ENCODE measurements around the gene ARID1B. TPM values are rescaled to one million over a fixed set of nuclear protein-coding genes. Genes with fewer than 3 reads are reported as not detected.

The ARID1B gene
- total RNA-seq, 2 donors from 2014 or later, result 74.0 to 110 TPM

DNA sequence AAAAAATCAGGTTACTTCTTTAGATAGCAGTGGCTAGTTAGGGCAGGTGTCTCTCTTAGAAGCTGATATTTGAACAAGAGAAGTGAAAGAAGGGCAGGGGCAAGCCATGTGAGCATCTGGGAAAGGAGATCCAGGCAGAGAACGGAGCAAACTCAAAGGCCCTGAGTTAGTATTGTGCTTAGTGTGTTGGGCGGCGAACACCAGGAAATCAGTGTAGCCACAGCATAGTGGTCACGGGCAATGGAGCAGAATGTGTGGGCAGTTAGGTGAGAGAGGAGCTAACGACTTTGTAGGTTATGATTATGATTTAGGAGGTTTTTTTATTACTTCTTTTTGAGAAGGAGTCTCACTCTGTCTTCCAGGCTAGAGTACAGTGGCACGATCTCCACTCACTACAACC, 316.9 kb downstream of the ARID1B start:
- peaks cover 30% of the 10 kb centered on the region for H3K4me1 ChIP-seq (ENCODE audit: control insufficient read depth, insufficient read depth, low read length)

DNA sequence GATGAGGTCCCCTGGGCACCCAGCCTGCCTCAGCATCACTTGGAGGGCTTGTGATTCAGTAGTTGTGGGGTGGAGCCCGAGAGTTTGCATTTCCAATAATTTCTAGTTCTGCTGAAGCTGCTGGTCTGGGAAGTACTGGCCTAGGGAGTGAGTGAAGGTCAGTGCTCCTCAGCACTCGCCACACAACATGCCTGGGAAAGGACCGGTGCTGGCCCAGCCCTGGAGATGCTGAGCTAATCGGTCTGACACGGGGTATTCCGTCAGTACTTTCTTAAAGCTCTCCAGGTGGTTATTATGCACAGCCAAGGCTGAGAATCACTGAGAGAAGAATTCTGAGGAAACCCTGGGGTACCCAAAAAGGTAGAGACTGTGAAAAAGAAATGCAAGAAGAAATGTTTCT, 317.9 kb downstream of the ARID1B start:
- no peaks in the 10 kb centered on the region for H3K27me3 ChIP-seq (ENCODE audit: control insufficient read depth, insufficient read depth, low read length, poor library complexity, severe bottlenecking)
- H3K27ac Mint-ChIP-seq, result no peak overlapping the region
- peaks cover 30% of the 10 kb centered on the region for H3K4me1 ChIP-seq (ENCODE audit: control insufficient read depth, insufficient read depth, low read length)
- H3K4me1 Mint-ChIP-seq, result peaks cover 52% of the 10 kb centered on the region
- no peak for DNase-seq
- H3K27ac ChIP-seq (ENCODE audit: low read depth, low read length), result no peak overlapping the region
- H3K9me3 ChIP-seq (ENCODE audit: control insufficient read depth, low read length), result no peaks in the 10 kb centered on the region
- no peak overlapping the region for H3K4me3 Mint-ChIP-seq
- no peak overlapping the region for H3K9ac ChIP-seq (ENCODE audit: extremely low read depth, low read length, poor library complexity, severe bottlenecking)
- peaks cover 13% of the 10 kb centered on the region for H3K36me3 Mint-ChIP-seq (ENCODE audit: low read depth)
- H3K4me3 ChIP-seq (ENCODE audit: low read length), result no peak overlapping the region
- H3K9me3 Mint-ChIP-seq, result no peaks in the 10 kb centered on the region
- H3K27me3 Mint-ChIP-seq (ENCODE audit: insufficient read depth), result no peaks in the 10 kb centered on the region
- 93 to 94% methylated on average over 6 of the region's 6 CpGs for WGBS, 2 experiments (ENCODE audit: insufficient coverage in 1 of 2, insufficient read length in 1 of 2)
- H3K36me3 ChIP-seq (ENCODE audit: control insufficient read depth, insufficient read depth, low read length), result peaks cover 9% of the 10 kb centered on the region
- TF ChIP-seq, protein P1, sequence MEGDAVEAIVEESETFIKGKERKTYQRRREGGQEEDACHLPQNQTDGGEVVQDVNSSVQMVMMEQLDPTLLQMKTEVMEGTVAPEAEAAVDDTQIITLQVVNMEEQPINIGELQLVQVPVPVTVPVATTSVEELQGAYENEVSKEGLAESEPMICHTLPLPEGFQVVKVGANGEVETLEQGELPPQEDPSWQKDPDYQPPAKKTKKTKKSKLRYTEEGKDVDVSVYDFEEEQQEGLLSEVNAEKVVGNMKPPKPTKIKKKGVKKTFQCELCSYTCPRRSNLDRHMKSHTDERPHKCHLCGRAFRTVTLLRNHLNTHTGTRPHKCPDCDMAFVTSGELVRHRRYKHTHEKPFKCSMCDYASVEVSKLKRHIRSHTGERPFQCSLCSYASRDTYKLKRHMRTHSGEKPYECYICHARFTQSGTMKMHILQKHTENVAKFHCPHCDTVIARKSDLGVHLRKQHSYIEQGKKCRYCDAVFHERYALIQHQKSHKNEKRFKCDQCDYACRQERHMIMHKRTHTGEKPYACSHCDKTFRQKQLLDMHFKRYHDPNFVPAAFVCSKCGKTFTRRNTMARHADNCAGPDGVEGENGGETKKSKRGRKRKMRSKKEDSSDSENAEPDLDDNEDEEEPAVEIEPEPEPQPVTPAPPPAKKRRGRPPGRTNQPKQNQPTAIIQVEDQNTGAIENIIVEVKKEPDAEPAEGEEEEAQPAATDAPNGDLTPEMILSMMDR (conservative IDR thresholded peaks at IDR 0.05), result no peak

More for the DNA sequence above, 316.9 kb downstream of the ARID1B start:
- H3K36me3 ChIP-seq (ENCODE audit: control insufficient read depth, insufficient read depth, low read length), result peaks cover 9% of the 10 kb centered on the region
- Mint-ChIP-seq H3K27ac (no peak overlapping the region), H3K27me3 (ENCODE audit: insufficient read depth) (no peaks in the 10 kb centered on the region), H3K4me3 (no peak overlapping the region), H3K36me3 (ENCODE audit: low read depth) (peaks cover 13% of the 10 kb centered on the region), H3K4me1 (peaks cover 56% of the 10 kb centered on the region), H3K9me3 (no peaks in the 10 kb centered on the region)
- H3K4me3 ChIP-seq (ENCODE audit: low read length), result no peak overlapping the region
- 92 to 97% methylated on average over 4 to 6 of the region's 6 CpGs for WGBS, 2 experiments (ENCODE audit: insufficient coverage in 1 of 2, insufficient read length in 1 of 2)
- no peaks in the 10 kb centered on the region for H3K27me3 ChIP-seq (ENCODE audit: control insufficient read depth, insufficient read depth, low read length, poor library complexity, severe bottlenecking)
- H3K27ac ChIP-seq (ENCODE audit: low read depth, low read length), result no peak overlapping the region
- H3K9ac ChIP-seq (ENCODE audit: extremely low read depth, low read length, poor library complexity, severe bottlenecking), result no peak overlapping the region
- DNase-seq, result no peak
- H3K9me3 ChIP-seq (ENCODE audit: control insufficient read depth, low read length), result no peaks in the 10 kb centered on the region
- TF ChIP-seq, protein P1 (conservative IDR thresholded peaks at IDR 0.05), result no peak

DNA sequence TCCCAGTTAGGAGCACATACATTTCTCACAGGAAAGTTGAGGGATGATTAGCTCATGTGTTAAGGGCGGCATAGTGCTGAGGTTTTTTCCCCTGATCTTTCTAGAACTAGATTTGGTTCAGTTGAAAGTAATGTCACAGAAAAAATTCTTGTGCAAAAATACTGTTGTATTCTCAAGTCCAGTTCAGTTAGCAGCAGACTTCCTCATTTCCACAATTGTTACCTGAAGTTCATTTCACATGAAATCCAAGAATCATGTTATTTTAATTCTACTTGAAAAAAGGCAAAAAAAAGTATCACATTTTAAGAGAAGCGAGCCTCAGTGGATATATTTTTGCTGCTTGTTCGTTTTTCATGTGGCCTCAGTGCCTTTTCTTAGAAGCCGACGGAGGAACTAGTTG, 318.4 kb downstream of the ARID1B start:
- WGBS, 2 experiments (ENCODE audit: insufficient coverage in 1 of 2, insufficient read length in 1 of 2), result 94 to 98% methylated on average over 5 of the region's 5 CpGs
- Mint-ChIP-seq H3K27ac (peak overlapping the region; percentile 70), H3K36me3 (ENCODE audit: low read depth) (peaks cover 13% of the 10 kb centered on the region), H3K9me3 (no peaks in the 10 kb centered on the region), H3K27me3 (ENCODE audit: insufficient read depth) (no peaks in the 10 kb centered on the region), H3K4me3 (no peak overlapping the region), H3K4me1 (peaks cover 52% of the 10 kb centered on the region)
- H3K9ac ChIP-seq (ENCODE audit: extremely low read depth, low read length, poor library complexity, severe bottlenecking), result no peak overlapping the region
- H3K36me3 ChIP-seq (ENCODE audit: control insufficient read depth, insufficient read depth, low read length), result peaks cover 10% of the 10 kb centered on the region
- no peak overlapping the region for H3K4me3 ChIP-seq (ENCODE audit: low read length)
- H3K27me3 ChIP-seq (ENCODE audit: control insufficient read depth, insufficient read depth, low read length, poor library complexity, severe bottlenecking), result no peaks in the 10 kb centered on the region
- H3K4me1 ChIP-seq (ENCODE audit: control insufficient read depth, insufficient read depth, low read length), result peaks cover 27% of the 10 kb centered on the region
- no peaks in the 10 kb centered on the region for H3K9me3 ChIP-seq (ENCODE audit: control insufficient read depth, low read length)
- no peak overlapping the region for H3K27ac ChIP-seq (ENCODE audit: low read depth, low read length)
- TF ChIP-seq, protein P1 (conservative IDR thresholded peaks at IDR 0.05), result no peak
- DNase-seq, result no peak

Measured in endodermal cell (in vitro differentiated cells).